PFSK-1 (cell line): ENCODE results near the gene UBE2QL1.

ENCODE experiments used
- FOXP2 ChIP-seq: optimal IDR thresholded peaks from 2 replicates; pipeline ENCODE3; 2011; ENCODE audit warnings: borderline replicate concordance, control low read depth, inconsistent platforms; ENCODE audit not compliant: insufficient read depth; ENCODE audit errors: extremely low read length, extremely low read depth
- POLR2AphosphoS5 ChIP-seq: IDR thresholded peaks from 2 replicates; pipeline ENCODE4 v1.6.1; 2012; ENCODE audit warnings: low read depth, mild to moderate bottlenecking, control low read depth, low read length, moderate library complexity
- SIN3A ChIP-seq: IDR thresholded peaks from 2 replicates; pipeline ENCODE4 v1.6.1; 2012; ENCODE audit warnings: mild to moderate bottlenecking, low read length, moderate library complexity, borderline replicate concordance; ENCODE audit not compliant: insufficient read depth
- TAF1 ChIP-seq: IDR thresholded peaks from 2 replicates; pipeline ENCODE4 v1.6.1; 2012; ENCODE audit warnings: low read length, control low read depth, borderline replicate concordance; ENCODE audit not compliant: insufficient read depth
- TF ChIP-seq, protein P1 (sequence below), 2 experiments: IDR thresholded peaks; 2 replicates each; pipeline versions ENCODE4 v1.6.1 to v1.8.0; 2011 to 2012; ENCODE audit warnings: low read depth in 2 of 2, low read length in 2 of 2, control low read depth in 1 of 2, inconsistent platforms in 1 of 2, mild to moderate bottlenecking in 1 of 2, moderate library complexity in 1 of 2; ENCODE audit not compliant: insufficient read depth in 1 of 2

The UBE2QL1 gene

DNA sequence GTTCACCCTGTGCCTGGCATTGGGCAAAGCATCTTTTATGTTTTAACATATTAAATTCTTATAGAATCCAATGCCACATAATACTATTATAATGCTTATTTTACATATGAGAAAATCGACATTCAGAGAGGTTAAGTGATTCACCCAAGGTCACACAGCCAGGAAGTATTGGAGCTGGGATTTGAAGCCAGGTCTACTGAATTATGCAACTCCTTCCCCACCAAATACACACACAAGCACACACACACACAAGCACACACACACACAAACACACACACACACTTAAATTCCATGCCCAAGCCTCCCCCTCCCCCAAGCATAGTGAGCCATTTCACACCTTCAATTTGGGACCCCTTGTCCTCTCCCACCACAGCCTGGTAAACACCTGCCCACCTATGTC is 37.4 kb downstream of the UBE2QL1 start:
- no peak for TF ChIP-seq POLR2AphosphoS5
- no peak for TF ChIP-seq SIN3A
- no peak for TF ChIP-seq FOXP2
- TF ChIP-seq, protein P1, sequence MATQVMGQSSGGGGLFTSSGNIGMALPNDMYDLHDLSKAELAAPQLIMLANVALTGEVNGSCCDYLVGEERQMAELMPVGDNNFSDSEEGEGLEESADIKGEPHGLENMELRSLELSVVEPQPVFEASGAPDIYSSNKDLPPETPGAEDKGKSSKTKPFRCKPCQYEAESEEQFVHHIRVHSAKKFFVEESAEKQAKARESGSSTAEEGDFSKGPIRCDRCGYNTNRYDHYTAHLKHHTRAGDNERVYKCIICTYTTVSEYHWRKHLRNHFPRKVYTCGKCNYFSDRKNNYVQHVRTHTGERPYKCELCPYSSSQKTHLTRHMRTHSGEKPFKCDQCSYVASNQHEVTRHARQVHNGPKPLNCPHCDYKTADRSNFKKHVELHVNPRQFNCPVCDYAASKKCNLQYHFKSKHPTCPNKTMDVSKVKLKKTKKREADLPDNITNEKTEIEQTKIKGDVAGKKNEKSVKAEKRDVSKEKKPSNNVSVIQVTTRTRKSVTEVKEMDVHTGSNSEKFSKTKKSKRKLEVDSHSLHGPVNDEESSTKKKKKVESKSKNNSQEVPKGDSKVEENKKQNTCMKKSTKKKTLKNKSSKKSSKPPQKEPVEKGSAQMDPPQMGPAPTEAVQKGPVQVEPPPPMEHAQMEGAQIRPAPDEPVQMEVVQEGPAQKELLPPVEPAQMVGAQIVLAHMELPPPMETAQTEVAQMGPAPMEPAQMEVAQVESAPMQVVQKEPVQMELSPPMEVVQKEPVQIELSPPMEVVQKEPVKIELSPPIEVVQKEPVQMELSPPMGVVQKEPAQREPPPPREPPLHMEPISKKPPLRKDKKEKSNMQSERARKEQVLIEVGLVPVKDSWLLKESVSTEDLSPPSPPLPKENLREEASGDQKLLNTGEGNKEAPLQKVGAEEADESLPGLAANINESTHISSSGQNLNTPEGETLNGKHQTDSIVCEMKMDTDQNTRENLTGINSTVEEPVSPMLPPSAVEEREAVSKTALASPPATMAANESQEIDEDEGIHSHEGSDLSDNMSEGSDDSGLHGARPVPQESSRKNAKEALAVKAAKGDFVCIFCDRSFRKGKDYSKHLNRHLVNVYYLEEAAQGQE (IDR thresholded peaks at IDR 0.05; ENCODE audit: insufficient read depth in 1 of 2, low read depth in 2 of 2, low read length in 2 of 2), result no peak
- no peak for TF ChIP-seq TAF1

DNA sequence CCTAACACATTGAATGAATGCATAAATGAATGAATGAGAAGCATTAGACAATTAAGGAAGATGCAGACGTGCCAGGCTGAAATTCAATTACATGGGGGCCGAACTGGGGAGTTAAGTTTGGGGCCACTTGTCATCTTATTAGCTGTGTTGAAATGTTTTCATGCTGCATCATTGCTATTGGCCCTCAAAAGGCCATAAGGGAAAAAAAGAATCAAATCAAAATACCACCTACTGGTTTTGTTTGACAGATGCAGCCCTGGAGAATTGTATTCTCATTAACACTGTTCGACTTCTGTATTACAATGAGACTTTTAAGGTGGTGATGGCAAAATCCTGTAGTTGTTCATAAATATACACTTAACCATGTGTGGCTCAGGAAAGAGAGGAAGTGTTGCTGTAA is 38.4 kb downstream of the UBE2QL1 start:
- TF ChIP-seq SIN3A (no peak), TAF1 (no peak), POLR2AphosphoS5 (no peak), FOXP2 (no peak)
- TF ChIP-seq, protein P1 (IDR thresholded peaks at IDR 0.05; ENCODE audit: insufficient read depth in 1 of 2, low read depth in 2 of 2, low read length in 2 of 2), result no peak

DNA sequence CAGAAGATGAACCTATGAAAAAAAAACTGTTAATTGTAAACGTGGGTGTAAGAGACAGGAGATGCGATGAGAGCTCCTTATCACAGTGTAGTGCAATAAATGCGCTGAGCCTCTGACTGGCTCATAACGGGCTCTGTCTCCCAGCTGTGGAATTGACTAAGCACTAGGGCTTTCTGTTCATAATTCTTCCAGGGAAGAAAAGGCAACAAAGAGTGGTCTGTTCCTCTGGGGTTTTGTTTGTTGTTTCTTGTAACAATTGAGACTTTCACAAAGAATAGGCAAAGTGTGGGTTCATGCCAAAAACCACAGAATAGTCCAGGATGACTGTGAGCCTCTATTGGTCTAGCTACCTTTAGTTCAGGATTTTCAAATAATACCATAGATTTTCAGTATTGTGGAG is 39.4 kb downstream of the UBE2QL1 start:
- TF ChIP-seq TAF1 (no peak), FOXP2 (no peak), SIN3A (no peak), POLR2AphosphoS5 (no peak)
- TF ChIP-seq, protein P1 (IDR thresholded peaks at IDR 0.05; ENCODE audit: insufficient read depth in 1 of 2, low read depth in 2 of 2, low read length in 2 of 2), result no peak

DNA sequence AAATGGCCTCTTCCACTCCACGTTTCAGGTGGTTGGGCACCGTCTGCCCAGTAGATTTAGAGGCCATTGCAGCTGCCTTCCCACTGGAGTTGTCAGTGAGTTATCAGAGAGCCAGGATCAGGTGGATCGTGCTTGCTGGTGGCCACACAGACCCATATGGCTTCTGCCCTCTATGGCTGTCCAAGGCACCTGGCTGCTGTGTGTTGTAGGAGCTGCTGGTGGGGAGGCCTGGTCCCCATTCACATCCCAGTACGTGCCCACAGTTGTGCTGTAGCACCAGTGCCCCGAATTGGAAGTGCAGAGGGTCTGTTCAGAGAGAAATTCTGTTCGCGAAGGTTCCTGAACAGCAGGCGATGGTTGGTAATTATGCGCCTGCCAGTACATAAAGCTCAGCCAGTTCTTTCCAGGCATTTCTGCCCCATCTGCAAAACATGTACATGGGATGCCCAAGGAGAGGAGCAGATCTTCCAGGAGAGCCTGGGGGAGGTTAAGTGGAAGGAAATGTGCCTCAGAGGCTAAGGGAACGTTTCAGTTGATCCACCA is 41.1 kb downstream of the UBE2QL1 start:
- TF ChIP-seq, protein P1 (IDR thresholded peaks at IDR 0.05; ENCODE audit: insufficient read depth in 1 of 2, low read depth in 2 of 2, low read length in 2 of 2), result no peak
- TF ChIP-seq POLR2AphosphoS5 (no peak), TAF1 (no peak), FOXP2 (no peak), SIN3A (no peak)

DNA sequence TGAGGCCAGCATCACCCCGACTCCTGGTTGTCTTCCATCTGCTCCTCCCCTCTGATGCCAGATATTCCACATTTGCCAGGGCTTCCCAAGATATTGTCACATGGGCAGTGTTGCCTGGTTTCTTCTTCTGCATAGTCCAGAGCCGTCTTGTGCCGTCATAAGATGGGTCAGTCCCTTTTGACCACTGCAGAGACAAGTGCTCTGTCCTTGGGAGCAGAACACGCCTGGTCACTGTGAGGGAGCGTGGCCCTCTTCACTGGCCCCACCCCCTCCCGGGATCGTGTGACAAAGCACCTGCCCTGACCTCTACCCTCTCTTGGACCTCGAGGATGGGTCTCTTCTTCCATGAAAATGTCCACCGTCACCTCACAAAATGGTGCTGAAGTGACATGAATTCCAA is 41.6 kb downstream of the UBE2QL1 start:
- TF ChIP-seq TAF1 (no peak), SIN3A (no peak)
- TF ChIP-seq, protein P1 (IDR thresholded peaks at IDR 0.05; ENCODE audit: insufficient read depth in 1 of 2, low read depth in 2 of 2, low read length in 2 of 2), result no peak
